ENCODE measurements around the gene BABAM2. TPM values are rescaled to one million over a fixed set of nuclear protein-coding genes. Genes with fewer than 3 reads are reported as not detected.

BABAM2 gene
- total RNA-seq, 1 experiment from 2014 or later: 57.6 TPM

DNA sequence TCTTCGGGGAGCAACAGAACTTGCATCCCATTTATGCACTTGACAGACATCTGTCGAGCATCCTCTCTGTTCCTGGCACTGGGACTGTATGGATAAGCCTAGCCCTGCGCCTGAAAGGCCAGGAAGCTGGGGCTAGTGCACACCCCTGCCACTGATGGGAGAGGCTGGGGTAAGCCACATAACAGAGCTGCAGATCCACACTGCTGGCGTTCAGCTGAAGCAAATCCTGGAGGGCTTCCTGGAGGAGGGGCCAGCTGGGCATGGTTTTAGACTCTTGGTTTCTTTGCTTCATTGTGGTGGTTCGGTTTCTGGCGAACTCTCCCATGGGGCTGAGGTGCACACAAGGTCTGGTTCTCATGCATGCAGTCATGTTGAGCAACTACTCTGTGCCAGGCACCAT is 456.7 kb downstream of the BABAM2 start:
- no peaks in the 10 kb centered on the region for H3K27me3 Mint-ChIP-seq (ENCODE audit: insufficient read depth, unreplicated experiment)
- no TSS peak for BruUV-seq (replicated peaks)
- H3K4me3 Mint-ChIP-seq (ENCODE audit: unreplicated experiment): no peak overlapping the region
- no peaks in the 10 kb centered on the region for H3K9me3 Mint-ChIP-seq (ENCODE audit: unreplicated experiment)
- TF ChIP-seq CTCF (IDR thresholded peaks at IDR 0.05; ENCODE audit: unreplicated experiment): no peak
- ChIA-PET POLR2A (no interaction called here), CTCF (no interaction called here)
- H3K4me1 Mint-ChIP-seq (ENCODE audit: insufficient read depth, unreplicated experiment): no peaks in the 10 kb centered on the region
- no peak for DNase-seq (ENCODE audit: unreplicated experiment)
- H3K36me3 Mint-ChIP-seq (ENCODE audit: insufficient read depth, unreplicated experiment): no peaks in the 10 kb centered on the region
- no peak overlapping the region for H3K27ac Mint-ChIP-seq (ENCODE audit: low read depth, unreplicated experiment)
- intact Hi-C loops (cut with micrococcal nuclease): no loop called here

- no peak for TF ChIP-seq CTCF (IDR thresholded peaks at IDR 0.05; ENCODE audit: unreplicated experiment)
- no peak for DNase-seq (ENCODE audit: unreplicated experiment)
- Mint-ChIP-seq H3K4me3 (ENCODE audit: unreplicated experiment) (no peak overlapping the region), H3K9me3 (ENCODE audit: unreplicated experiment) (no peaks in the 10 kb centered on the region), H3K27me3 (ENCODE audit: insufficient read depth, unreplicated experiment) (no peaks in the 10 kb centered on the region), H3K27ac (ENCODE audit: low read depth, unreplicated experiment) (no peak overlapping the region), H3K4me1 (ENCODE audit: insufficient read depth, unreplicated experiment) (no peaks in the 10 kb centered on the region), H3K36me3 (ENCODE audit: insufficient read depth, unreplicated experiment) (no peaks in the 10 kb centered on the region)
- ChIA-PET POLR2A (no interaction called here), CTCF (no interaction called here)
- intact Hi-C loops (cut with micrococcal nuclease): no loop called here
- BruUV-seq (replicated peaks): no TSS peak
These were observed 457.1 kb downstream of the BABAM2 start for GRCh38 chr2:28347596-28347995.

- BruUV-seq (replicated peaks): no TSS peak
- intact Hi-C loops (cut with micrococcal nuclease): no loop called here
- no peaks in the 10 kb centered on the region for H3K27me3 Mint-ChIP-seq (ENCODE audit: insufficient read depth, unreplicated experiment)
- H3K36me3 Mint-ChIP-seq (ENCODE audit: insufficient read depth, unreplicated experiment): no peaks in the 10 kb centered on the region
- DNase-seq (ENCODE audit: unreplicated experiment): no peak
- no peaks in the 10 kb centered on the region for H3K4me1 Mint-ChIP-seq (ENCODE audit: insufficient read depth, unreplicated experiment)
- no peaks in the 10 kb centered on the region for H3K9me3 Mint-ChIP-seq (ENCODE audit: unreplicated experiment)
- ChIA-PET POLR2A (no interaction called here), CTCF (no interaction called here)
- no peak overlapping the region for H3K27ac Mint-ChIP-seq (ENCODE audit: low read depth, unreplicated experiment)
- H3K4me3 Mint-ChIP-seq (ENCODE audit: unreplicated experiment): no peak overlapping the region
- TF ChIP-seq CTCF (IDR thresholded peaks at IDR 0.05; ENCODE audit: unreplicated experiment): no peak
These were observed 457.6 kb downstream of the BABAM2 start for GRCh38 chr2:28348149-28348567.

DNA sequence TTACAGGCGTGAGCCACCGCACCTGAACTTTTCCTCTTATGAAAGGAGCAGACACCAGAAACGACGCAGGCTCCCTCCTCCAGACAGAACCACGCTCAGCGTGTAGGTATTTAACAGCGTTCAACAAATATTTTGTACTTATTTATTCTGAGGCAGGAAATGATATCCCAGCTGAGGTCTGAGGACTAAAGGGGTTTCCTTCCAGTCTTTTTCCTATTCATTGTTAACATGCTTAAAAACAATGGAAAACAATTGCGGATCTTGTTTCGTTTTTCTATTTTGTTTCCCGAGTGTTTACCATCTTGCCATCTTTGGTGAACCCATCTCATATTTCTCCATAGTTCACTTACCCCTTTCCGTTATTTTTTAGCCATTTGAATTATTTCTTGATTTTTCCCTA is 458.4 kb downstream of the BABAM2 start:
- Mint-ChIP-seq H3K4me1 (ENCODE audit: insufficient read depth, unreplicated experiment) (no peaks in the 10 kb centered on the region), H3K27me3 (ENCODE audit: insufficient read depth, unreplicated experiment) (no peaks in the 10 kb centered on the region), H3K36me3 (ENCODE audit: insufficient read depth, unreplicated experiment) (no peaks in the 10 kb centered on the region), H3K4me3 (ENCODE audit: unreplicated experiment) (no peak overlapping the region), H3K27ac (ENCODE audit: low read depth, unreplicated experiment) (no peak overlapping the region), H3K9me3 (ENCODE audit: unreplicated experiment) (no peaks in the 10 kb centered on the region)
- POLR2A ChIA-PET: interaction anchor here (1.3 kb wide), 1 partner anchor 10 kb away, joined by 3 read pairs; no protein-coding TSS in a partner anchor
- intact Hi-C loops (cut with micrococcal nuclease): no loop called here
- no TSS peak for BruUV-seq (replicated peaks)
- TF ChIP-seq CTCF (IDR thresholded peaks at IDR 0.05; ENCODE audit: unreplicated experiment): no peak
- no peak for DNase-seq (ENCODE audit: unreplicated experiment)
- CTCF ChIA-PET: no interaction called here

All from MCF 10A (cell line).